ENCODE data around the gene BDP1.
"Not testable (repeated sequence)": the region's sequence is repeated elsewhere in the genome, so short reads cannot be mapped to it uniquely, and the experiment has no call there.

Gene BDP1

DNA sequence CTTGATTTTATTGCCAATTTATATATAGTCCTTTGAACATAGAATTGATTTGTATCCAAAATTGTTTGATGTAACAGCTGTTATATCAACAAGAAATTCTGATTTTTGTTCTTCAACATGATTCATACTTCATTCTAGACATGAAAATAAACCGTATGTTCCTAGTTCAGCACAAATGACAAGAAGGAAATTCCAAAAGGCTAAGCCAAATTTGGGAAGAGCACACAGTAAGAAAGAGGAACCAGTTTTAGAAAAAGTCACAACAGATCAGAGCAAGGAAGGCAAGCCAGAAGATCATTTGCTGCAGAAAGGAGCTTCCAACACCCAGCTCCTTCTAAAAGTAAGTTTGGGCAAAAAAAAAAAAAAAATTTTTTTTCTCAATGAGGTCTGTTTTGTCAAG, 66.7 kb downstream of the BDP1 start:
- Histone ChIP-seq H3K4me1 (ENCODE audit: control insufficient read depth, insufficient read depth, low read length, poor library complexity, severe bottlenecking) (no peaks in the 10 kb centered on the region), H3K27me3 (replicated peaks; ENCODE audit: control insufficient read depth, insufficient read depth, low read length, poor library complexity, severe bottlenecking) (no peaks in the 10 kb centered on the region), H3K27ac (ENCODE audit: insufficient read depth, low read length, poor library complexity, severe bottlenecking) (no peak overlapping the region), H3K36me3 (ENCODE audit: control insufficient read depth, insufficient read depth, low read length) (peaks cover 44% of the 10 kb centered on the region), H3K9me3 (ENCODE audit: control insufficient read depth, low read length) (no peaks in the 10 kb centered on the region), H3K4me3 (ENCODE audit: insufficient read depth, low read depth, low read length, poor library complexity, severe bottlenecking) (no peak overlapping the region)
- DNase-seq = no peak

- peaks cover 22% of the 10 kb centered on the region for H3K36me3 ChIP-seq (ENCODE audit: control insufficient read depth, insufficient read depth, low read length)
Observed at GRCh38 chr5:71525611-71526010, 70.2 kb downstream of the BDP1 start.

GRCh38 chr5:71528206-71528605, 72.8 kb downstream of the BDP1 start:
- DNase-seq = no peak
- no peaks in the 10 kb centered on the region for H3K27me3 ChIP-seq (replicated peaks; ENCODE audit: control insufficient read depth, insufficient read depth, low read length, poor library complexity, severe bottlenecking)

More at GRCh38 chr5:71525611-71526010, 70.2 kb downstream of the BDP1 start:
- H3K4me1 ChIP-seq (ENCODE audit: control insufficient read depth, insufficient read depth, low read length, poor library complexity, severe bottlenecking); H3K27me3 ChIP-seq (replicated peaks; ENCODE audit: control insufficient read depth, insufficient read depth, low read length, poor library complexity, severe bottlenecking); H3K9me3 ChIP-seq (ENCODE audit: control insufficient read depth, low read length); DNase-seq; H3K27ac ChIP-seq (ENCODE audit: insufficient read depth, low read length, poor library complexity, severe bottlenecking); H3K4me3 ChIP-seq (ENCODE audit: insufficient read depth, low read depth, low read length, poor library complexity, severe bottlenecking): not testable (repeated sequence)

GRCh38 chr5:71529682-71530081, 74.2 kb downstream of the BDP1 start:
- Histone ChIP-seq H3K27me3 (replicated peaks; ENCODE audit: control insufficient read depth, insufficient read depth, low read length, poor library complexity, severe bottlenecking) (no peaks in the 10 kb centered on the region), H3K27ac (ENCODE audit: insufficient read depth, low read length, poor library complexity, severe bottlenecking) (no peak overlapping the region), H3K4me3 (ENCODE audit: insufficient read depth, low read depth, low read length, poor library complexity, severe bottlenecking) (no peak overlapping the region), H3K36me3 (ENCODE audit: control insufficient read depth, insufficient read depth, low read length) (no peaks in the 10 kb centered on the region), H3K4me1 (ENCODE audit: control insufficient read depth, insufficient read depth, low read length, poor library complexity, severe bottlenecking) (no peaks in the 10 kb centered on the region), H3K9me3 (ENCODE audit: control insufficient read depth, low read length) (no peaks in the 10 kb centered on the region)
- DNase-seq = no peak

More at GRCh38 chr5:71528206-71528605, 72.8 kb downstream of the BDP1 start:
- Histone ChIP-seq H3K4me1 (ENCODE audit: control insufficient read depth, insufficient read depth, low read length, poor library complexity, severe bottlenecking) (no peaks in the 10 kb centered on the region), H3K9me3 (ENCODE audit: control insufficient read depth, low read length) (no peaks in the 10 kb centered on the region), H3K27ac (ENCODE audit: insufficient read depth, low read length, poor library complexity, severe bottlenecking) (no peak overlapping the region), H3K36me3 (ENCODE audit: control insufficient read depth, insufficient read depth, low read length) (peaks cover 12% of the 10 kb centered on the region), H3K4me3 (ENCODE audit: insufficient read depth, low read depth, low read length, poor library complexity, severe bottlenecking) (no peak overlapping the region)

DNA sequence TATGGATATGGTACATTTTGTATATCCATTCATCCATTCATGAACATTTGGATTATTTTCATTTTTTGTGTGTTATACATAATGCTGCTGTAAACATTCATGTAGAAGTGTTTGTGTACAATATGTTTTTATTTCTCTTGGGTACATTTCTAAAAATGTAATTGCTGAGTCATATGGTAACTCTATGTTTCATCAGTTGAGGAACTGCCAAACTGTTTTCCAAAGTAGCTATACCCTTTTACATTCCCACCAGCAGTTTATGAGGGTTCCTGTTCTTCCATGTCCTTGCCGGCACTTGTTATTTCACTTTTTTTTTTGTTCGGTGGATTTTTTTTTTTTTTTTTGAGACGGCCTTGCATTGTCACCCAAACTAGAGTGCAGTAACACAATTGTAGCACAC, 77.7 kb downstream of the BDP1 start:
- Histone ChIP-seq H3K9me3 (ENCODE audit: control insufficient read depth, low read length) (no peaks in the 10 kb centered on the region), H3K4me3 (ENCODE audit: insufficient read depth, low read depth, low read length, poor library complexity, severe bottlenecking) (no peak overlapping the region), H3K4me1 (ENCODE audit: control insufficient read depth, insufficient read depth, low read length, poor library complexity, severe bottlenecking) (no peaks in the 10 kb centered on the region), H3K27me3 (replicated peaks; ENCODE audit: control insufficient read depth, insufficient read depth, low read length, poor library complexity, severe bottlenecking) (no peaks in the 10 kb centered on the region), H3K27ac (ENCODE audit: insufficient read depth, low read length, poor library complexity, severe bottlenecking) (no peak overlapping the region), H3K36me3 (ENCODE audit: control insufficient read depth, insufficient read depth, low read length) (no peaks in the 10 kb centered on the region)
- no peak for DNase-seq

GRCh38 chr5:71533615-71534014, 78.2 kb downstream of the BDP1 start:
- H3K4me1 ChIP-seq (ENCODE audit: control insufficient read depth, insufficient read depth, low read length, poor library complexity, severe bottlenecking) = no peaks in the 10 kb centered on the region
- no peaks in the 10 kb centered on the region for H3K9me3 ChIP-seq (ENCODE audit: control insufficient read depth, low read length)
- no peaks in the 10 kb centered on the region for H3K27me3 ChIP-seq (replicated peaks; ENCODE audit: control insufficient read depth, insufficient read depth, low read length, poor library complexity, severe bottlenecking)
- DNase-seq = no peak
- no peak overlapping the region for H3K4me3 ChIP-seq (ENCODE audit: insufficient read depth, low read depth, low read length, poor library complexity, severe bottlenecking)
- no peak overlapping the region for H3K27ac ChIP-seq (ENCODE audit: insufficient read depth, low read length, poor library complexity, severe bottlenecking)
- H3K36me3 ChIP-seq (ENCODE audit: control insufficient read depth, insufficient read depth, low read length) = no peaks in the 10 kb centered on the region

DNA sequence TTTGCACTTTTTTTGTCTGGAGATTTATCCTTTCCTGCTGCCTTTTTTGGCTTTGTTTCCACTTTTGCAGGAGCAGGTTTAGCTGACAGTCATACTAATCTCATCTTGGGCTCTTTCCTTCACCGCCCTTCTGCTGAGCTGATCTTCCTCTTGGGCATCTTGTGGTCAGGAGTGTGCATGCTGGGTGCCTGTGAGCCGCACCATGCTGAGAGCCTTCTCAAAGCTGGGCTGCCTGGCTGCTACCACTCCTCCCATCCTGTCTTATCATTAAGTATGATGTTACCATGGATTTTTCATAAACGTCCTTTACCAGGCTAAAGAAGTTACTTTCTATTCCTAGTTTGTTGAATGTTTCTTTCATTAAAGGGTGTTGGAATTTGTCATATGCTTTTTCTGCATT, 82.2 kb downstream of the BDP1 start:
- H3K27me3 ChIP-seq (replicated peaks; ENCODE audit: control insufficient read depth, insufficient read depth, low read length, poor library complexity, severe bottlenecking) = no peaks in the 10 kb centered on the region
- peaks cover 10% of the 10 kb centered on the region for H3K36me3 ChIP-seq (ENCODE audit: control insufficient read depth, insufficient read depth, low read length)
- H3K4me1 ChIP-seq (ENCODE audit: control insufficient read depth, insufficient read depth, low read length, poor library complexity, severe bottlenecking) = no peaks in the 10 kb centered on the region
- no peaks in the 10 kb centered on the region for H3K9me3 ChIP-seq (ENCODE audit: control insufficient read depth, low read length)
- no peak overlapping the region for H3K4me3 ChIP-seq (ENCODE audit: insufficient read depth, low read depth, low read length, poor library complexity, severe bottlenecking)
- no peak overlapping the region for H3K27ac ChIP-seq (ENCODE audit: insufficient read depth, low read length, poor library complexity, severe bottlenecking)
- no peak for DNase-seq

DNA sequence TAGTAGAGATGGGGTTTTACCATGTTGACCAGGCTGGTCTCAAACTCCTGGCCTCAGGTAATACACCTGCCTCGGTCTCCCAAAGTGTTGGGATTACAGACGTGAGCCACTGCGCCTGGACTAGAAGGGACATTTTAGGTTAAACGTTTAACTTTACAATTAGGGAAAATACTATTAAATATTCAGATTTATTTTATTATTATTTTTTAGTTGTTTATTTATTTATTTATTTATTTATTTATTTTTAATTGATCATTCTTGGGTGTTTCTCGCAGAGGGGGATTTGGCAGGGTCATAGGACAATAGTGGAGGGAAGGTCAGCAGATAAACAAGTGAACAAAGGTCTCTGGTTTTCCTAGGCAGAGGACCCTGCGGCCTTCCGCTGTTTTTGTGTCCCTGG, 95.4 kb downstream of the BDP1 start:
- not testable (repeated sequence) for H3K27ac ChIP-seq (ENCODE audit: insufficient read depth, low read length, poor library complexity, severe bottlenecking); H3K9me3 ChIP-seq (ENCODE audit: control insufficient read depth, low read length); H3K4me1 ChIP-seq (ENCODE audit: control insufficient read depth, insufficient read depth, low read length, poor library complexity, severe bottlenecking); DNase-seq; H3K27me3 ChIP-seq (replicated peaks; ENCODE audit: control insufficient read depth, insufficient read depth, low read length, poor library complexity, severe bottlenecking); H3K4me3 ChIP-seq (ENCODE audit: insufficient read depth, low read depth, low read length, poor library complexity, severe bottlenecking)
- H3K36me3 ChIP-seq (ENCODE audit: control insufficient read depth, insufficient read depth, low read length) = peaks cover 49% of the 10 kb centered on the region

DNA sequence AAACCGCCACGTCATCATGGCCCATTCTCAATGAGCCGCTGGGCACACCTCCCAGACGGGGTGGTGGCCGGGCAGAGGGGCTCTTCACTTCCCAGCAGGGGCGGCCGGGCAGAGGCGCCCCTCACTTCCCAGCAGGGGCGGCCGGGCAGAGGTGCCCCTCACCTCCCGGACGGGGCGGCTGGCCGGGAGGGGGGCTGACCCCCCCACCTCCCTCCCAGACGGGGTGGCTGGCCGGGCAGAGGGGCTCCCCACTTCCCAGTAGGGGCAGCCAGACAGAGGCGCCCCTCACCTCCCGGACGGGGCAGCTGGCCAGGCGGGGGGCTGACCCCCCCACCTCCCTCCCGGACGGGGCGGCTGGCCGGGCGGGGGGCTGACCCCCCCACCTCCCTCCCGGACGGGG, 96.1 kb downstream of the BDP1 start:
- not testable (repeated sequence) for H3K27ac ChIP-seq (ENCODE audit: insufficient read depth, low read length, poor library complexity, severe bottlenecking); H3K4me1 ChIP-seq (ENCODE audit: control insufficient read depth, insufficient read depth, low read length, poor library complexity, severe bottlenecking); H3K4me3 ChIP-seq (ENCODE audit: insufficient read depth, low read depth, low read length, poor library complexity, severe bottlenecking); H3K9me3 ChIP-seq (ENCODE audit: control insufficient read depth, low read length); H3K27me3 ChIP-seq (replicated peaks; ENCODE audit: control insufficient read depth, insufficient read depth, low read length, poor library complexity, severe bottlenecking); DNase-seq
- H3K36me3 ChIP-seq (ENCODE audit: control insufficient read depth, insufficient read depth, low read length) = peaks cover 48% of the 10 kb centered on the region

GRCh38 chr5:71552026-71552749, 96.7 kb downstream of the BDP1 start:
- H3K27ac ChIP-seq (ENCODE audit: insufficient read depth, low read length, poor library complexity, severe bottlenecking); H3K9me3 ChIP-seq (ENCODE audit: control insufficient read depth, low read length); H3K27me3 ChIP-seq (replicated peaks; ENCODE audit: control insufficient read depth, insufficient read depth, low read length, poor library complexity, severe bottlenecking); H3K4me1 ChIP-seq (ENCODE audit: control insufficient read depth, insufficient read depth, low read length, poor library complexity, severe bottlenecking); DNase-seq; H3K4me3 ChIP-seq (ENCODE audit: insufficient read depth, low read depth, low read length, poor library complexity, severe bottlenecking): not testable (repeated sequence)
- peaks cover 51% of the 10 kb centered on the region for H3K36me3 ChIP-seq (ENCODE audit: control insufficient read depth, insufficient read depth, low read length)
